Subcutaneous adipose tissue (tissue), 4 donors: ENCODE results near the gene SLC4A2. TPM values are rescaled to one million over a fixed set of nuclear protein-coding genes. Genes with fewer than 3 reads are reported as not detected.

ENCODE experiments used
- total RNA-seq, 4 donors: library from RNA; depleted of rRNA; stranded (reverse); fragments of >200 nt; gene quantifications; one replicate each; pipeline ENCODE4 v1.1.0, GENCODE V29; 2016
- TF ChIP-seq, protein P1 (sequence below): fragments of 450-650 bp; IDR thresholded peaks from one replicate; pipeline ENCODE4 v1.5.1; 2016; ENCODE audit warnings: low read depth, mild to moderate bottlenecking, control low read depth, antibody characterized with exemption, moderate library complexity

Gene SLC4A2
- total RNA-seq, 4 donors from 2014 or later = 40.1 to 65.0 (median 44.6) TPM

DNA sequence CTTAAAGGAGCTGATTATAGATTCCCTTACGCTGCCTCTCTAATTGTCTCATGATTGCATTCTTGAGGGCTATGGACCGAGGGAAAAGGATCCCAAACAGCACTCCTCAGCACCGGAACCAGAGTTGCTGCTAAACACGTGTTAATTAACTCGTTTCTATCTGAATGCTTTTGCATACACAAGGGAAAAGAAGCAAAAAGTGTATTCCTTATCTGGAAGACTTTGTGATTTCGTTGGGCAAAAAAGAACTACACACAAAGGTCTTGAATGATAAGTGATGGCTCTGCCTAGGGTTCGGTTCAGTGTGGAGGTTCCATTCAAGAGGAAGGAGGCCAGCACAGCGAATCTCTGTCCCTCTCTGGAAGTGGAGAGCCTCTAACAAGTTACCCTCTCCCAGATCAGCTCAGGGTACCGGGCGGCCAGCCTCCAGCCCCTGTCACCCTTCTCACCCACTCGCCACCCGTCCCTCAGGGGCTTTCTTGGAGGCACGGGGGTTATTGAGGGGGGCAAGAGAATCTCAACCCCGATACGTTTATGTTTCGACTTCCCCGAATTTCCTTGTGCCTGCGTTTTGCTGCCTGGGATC is 515 bp upstream of the SLC4A2 start:
- TF ChIP-seq, protein P1, sequence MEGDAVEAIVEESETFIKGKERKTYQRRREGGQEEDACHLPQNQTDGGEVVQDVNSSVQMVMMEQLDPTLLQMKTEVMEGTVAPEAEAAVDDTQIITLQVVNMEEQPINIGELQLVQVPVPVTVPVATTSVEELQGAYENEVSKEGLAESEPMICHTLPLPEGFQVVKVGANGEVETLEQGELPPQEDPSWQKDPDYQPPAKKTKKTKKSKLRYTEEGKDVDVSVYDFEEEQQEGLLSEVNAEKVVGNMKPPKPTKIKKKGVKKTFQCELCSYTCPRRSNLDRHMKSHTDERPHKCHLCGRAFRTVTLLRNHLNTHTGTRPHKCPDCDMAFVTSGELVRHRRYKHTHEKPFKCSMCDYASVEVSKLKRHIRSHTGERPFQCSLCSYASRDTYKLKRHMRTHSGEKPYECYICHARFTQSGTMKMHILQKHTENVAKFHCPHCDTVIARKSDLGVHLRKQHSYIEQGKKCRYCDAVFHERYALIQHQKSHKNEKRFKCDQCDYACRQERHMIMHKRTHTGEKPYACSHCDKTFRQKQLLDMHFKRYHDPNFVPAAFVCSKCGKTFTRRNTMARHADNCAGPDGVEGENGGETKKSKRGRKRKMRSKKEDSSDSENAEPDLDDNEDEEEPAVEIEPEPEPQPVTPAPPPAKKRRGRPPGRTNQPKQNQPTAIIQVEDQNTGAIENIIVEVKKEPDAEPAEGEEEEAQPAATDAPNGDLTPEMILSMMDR = no peak

DNA sequence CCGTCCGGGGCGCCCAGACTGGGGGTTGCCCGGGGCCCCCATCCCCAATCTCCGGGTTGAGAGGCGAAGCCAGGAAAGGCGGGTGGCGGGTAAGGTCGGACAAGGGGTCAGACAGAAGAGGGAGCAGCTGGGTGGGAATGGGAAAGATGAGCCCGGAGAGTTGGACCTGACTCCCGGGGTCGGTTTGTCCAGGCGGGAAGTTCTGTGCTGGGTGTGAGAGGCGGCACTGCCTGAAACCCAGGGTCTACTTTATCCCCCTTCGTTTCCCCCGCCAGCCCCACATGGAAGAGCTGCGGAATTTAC is 675 bp downstream of the SLC4A2 start:
- TF ChIP-seq, protein P1 = no peak

DNA sequence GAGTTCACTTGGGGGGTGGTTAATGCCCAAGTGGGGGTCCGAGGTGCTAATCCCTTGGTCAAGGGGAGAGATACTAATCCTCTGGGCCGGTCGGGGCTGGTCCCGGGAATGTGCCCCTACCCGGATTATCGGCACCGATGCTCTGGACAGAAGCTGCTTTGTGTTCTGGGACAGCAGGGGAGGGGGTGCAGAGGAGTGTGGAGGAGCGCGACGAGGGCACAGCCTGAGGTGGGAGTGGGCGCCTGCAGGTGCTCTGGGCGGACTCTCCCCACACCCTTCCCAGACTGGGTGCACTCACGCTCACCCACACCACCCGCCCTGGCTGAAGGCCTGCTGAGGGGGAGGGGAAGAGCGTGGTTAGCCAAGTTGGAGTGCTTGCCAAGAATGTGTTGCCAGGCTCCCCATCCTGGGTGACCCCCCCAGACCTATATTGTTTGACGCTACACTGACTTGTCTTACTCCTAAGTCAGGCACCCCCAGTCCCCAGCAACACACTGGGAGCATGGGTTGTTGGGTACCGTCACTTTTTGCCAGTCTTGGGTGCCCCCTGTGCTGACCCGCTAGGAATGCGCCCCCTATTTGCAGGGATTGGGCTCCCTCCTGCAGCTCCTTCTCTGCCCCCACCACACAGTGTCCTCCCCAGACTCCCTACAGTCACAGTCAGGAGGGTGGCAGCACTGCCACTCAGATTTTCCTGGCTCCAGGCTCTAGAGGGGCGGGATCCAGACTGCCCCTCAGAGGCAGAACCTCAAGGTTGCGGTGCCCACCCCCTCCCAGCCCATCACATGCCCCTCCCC is 1.2 kb downstream of the SLC4A2 start:
- TF ChIP-seq, protein P1 = no peak

DNA sequence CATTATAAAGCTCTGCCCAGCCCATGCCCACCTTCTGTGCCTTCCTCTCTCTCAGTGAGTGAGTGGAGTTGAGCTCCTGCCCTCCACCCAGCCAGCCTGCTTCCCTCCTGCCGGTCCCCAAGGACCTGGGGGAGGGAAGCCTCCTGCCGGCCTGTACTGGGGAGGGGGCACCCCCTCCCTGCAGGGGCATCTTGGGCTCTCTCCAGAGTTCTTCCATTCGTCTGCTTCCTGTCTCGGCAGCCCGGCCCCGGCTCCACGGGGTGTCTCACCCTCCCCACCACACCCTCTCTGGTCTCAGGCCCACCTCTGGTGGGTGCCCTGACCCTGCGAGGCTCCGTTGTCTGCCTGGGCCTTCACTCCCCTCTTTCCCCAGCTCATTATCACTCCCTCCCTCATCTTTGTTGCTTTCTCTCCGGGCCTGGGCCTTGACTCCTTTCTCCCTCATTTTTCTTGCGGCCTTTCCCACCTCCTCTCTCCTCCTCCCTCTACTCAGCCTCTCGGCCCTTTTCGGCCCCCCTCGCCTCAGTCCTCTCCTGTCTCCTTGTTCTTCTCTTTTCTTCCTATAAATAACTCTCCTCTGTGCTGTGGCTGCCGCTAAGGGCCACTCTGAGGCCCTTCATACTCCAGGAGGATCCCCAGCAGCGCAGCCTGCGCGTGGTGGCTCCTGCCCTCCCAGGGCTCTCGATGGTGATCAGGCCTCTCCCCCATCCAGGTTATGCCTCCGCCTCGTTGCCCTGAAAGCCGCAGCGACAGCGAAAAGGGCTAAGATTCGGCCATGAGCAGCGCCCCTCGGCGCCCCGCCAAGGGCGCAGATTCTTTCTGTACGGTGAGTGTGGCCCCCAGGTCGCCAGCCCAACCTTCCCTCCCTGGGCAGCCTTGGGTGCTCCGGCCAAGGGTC is 2.1 kb downstream of the SLC4A2 start:
- TF ChIP-seq, protein P1 = no peak

DNA sequence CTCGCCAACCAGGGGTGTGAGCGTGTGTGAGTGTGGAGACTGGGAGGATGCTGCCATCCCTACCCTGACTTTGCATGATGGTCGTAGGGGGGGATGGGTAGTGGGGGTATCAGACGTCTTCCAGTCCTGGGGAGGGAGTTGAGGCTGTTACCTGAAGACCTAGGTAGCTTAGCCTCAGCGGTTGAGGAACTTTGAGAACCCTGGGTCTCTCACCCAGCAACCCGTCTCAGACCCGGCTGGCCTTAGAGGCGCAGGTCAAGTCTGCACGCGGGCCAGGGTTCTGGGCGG is 2.7 kb downstream of the SLC4A2 start:
- TF ChIP-seq, protein P1 = no peak

DNA sequence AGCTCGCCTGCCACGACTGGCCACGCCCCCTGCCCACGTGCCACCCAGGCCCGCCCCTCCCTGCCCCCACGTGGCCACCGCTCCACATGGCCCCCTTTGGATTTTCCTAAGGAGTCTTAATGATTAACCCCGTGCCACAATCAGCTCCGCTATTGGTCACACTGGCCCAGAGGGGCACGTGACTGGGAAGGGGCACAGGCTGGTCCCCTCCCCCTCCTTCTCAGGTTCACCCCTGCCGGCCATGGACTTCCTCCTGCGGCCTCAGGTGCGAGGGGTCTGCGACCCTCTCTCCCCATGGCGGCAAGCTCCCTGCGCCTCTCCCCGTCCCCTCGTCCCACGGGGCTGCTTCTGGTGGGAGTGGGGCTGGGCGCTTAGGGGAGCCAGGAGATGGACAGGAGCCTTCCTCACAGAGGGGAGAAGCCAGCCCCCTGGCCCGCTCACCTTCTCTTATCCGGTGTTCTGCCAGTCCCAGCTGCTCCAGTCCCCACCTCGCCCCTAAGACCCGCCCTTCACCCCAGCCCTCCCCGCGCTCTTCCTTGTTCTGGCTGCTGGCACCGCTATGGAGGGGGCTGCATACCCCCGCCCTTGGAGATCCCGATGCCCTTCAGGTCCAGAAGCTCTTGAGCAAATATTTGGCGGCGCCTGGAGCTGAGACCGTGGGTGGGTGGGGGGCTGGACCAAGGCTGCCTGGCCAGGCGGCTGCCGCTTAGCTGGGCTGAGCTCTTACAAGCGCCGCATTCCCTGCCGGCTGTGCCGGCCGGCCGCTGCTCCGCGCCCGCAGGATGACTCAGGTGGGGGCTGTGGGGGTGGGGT is 3.2 kb downstream of the SLC4A2 start:
- TF ChIP-seq, protein P1 = no peak

DNA sequence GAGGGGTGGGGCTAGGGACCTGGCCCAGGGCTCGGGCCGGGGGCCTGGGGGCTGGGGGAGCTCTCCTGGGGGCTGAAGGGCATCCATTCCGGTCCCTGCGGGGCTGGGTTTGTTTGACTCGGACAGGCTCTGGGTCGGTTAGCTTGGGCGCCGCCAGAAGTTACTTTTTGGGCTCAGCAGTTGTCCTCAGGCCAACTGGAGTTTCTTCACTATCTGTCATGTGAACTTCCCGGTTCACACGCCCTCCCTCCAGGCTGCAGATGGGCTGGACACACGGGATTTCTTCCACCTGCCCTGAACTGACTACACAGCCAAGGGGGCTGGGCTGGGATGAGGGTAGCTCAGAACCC is 3.8 kb downstream of the SLC4A2 start:
- TF ChIP-seq, protein P1 = no peak
